GM18508 (cell line): Measurements from ENCODE around the gene CGNL1.

Experiments
- ATAC-seq: cut with Tn5 transposase; IDR thresholded peaks from one replicate; pipeline ENCODE4 v1.9.1; 2021; ENCODE audit warnings: moderate number of reproducible peaks; ENCODE audit not compliant: insufficient read depth, unreplicated experiment

Gene CGNL1

DNA sequence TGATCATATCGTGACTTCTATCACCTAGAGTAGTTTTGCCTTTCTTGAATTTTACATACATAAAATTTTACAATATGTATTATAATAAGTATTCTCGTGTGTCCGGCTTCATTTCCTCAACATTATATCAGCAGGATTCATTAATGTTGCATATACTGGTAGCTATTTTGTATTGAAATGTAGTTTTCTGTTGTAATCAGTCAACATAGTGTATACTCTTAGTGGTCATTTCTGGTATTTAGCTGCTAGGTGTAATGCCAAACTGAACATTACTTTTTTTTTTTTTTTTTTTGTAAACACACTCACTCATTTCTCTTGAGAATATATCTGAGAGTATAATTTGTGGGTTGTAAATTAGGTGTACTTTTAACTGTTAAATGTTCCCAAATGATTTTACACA lies 70.1 kb downstream of the CGNL1 start:
- no peak for ATAC-seq

DNA sequence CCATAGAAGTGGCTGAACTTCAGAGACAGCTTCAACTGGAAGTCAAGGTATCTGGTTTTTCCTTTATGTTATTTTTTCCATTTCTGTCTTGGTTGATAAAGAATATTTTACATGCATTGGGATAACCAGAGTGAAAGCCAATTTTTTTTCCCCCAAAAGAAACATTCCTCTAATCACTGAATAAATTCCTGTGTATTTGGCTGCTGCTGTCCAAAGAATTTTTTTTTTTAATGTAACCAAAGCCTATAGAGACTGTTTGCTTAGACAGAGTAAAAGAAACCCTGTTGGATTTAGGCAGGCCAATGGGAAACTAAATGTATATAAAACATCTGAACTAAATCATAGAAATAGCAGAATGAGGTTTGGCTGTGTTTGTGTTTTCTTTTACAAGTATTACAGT lies 75.2 kb downstream of the CGNL1 start:
- no peak for ATAC-seq

DNA sequence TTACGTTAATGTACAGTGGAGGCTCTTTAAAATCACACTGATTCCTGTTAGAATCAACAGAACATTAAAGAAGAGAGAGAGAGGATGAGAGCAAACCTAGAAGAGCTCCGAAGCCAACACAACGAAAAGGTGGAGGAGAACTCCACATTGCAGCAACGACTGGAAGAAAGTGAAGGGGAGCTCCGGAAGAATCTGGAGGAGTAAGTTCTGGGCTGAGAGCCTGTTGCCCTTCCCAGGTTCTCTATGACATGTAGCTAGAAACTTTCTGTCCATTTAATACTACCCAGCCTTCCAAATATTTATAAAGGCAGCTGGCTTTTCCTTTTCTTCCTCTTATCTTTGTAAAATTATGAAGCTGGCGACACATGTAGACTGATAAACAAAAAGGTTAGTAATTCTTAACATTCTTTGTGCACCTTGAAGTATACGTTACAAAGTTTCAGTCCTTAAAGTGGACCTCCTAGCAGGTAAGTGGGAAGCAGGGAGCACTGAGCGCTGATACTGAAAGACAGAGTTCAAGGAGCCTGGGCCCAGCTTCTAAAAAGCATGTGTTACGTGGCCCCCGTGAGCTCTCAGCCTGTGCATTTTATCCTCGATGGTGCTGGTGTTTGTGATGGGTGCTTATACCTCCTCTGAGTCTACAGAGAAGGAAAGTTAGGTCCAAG lies 75.9 kb downstream of the CGNL1 start:
- no peak for ATAC-seq

DNA sequence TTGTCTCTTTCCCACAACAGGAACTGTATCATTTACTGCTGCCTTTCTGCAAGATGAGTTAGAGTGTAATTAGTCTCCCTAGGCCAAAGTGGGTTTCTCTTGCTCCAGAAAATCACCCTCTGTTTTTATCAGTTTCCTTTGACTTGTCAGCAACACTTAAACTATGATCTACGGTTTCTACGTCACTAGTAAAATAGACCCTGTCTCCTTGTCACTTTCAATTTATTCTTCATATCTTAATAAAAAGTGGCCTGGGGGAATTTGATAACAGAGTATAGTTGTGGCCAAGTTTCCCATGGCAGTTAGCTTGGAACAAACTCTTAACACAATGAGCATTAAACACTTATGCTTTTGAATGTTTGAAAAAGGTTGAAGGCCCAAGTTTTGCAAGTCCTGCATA lies 79.6 kb downstream of the CGNL1 start:
- no peak for ATAC-seq

DNA sequence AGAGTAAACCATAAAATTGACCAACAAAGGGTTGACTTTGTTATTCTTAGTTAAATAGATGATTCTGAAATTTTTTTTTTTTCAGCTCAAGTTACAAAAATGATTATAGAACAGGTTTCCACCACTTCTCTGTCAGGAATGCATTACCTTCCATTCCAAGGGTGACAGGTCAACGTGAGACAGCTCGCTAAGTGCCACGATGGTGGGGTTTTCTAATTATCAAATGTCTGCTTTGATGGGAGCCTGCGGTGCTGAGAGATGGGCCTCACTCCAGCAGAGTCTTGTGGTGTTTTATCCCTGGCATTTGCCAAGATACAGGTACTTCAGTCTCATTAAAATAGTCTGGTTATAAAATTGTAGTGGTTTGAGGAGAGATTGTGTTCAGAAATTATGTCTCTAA lies 80.3 kb downstream of the CGNL1 start:
- ATAC-seq: no peak

DNA sequence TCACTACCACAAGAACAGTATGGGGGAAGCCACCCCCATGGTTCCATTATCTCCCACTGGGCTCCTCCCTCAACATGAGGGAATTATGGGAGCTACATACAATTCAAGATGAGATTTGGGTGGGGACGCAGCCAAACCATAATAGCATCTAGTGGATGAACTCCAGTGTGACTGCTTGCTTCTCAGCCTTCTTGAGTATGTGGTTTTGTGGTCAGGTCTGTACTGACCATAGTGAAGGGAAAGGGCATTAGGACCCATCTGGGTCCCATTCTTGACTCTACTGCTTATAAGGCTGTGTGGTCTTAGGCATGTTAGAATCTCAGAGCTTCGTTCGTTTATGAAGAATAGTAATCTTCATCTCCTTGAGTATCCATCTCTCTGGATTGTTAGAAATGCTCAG lies 81.4 kb downstream of the CGNL1 start:
- ATAC-seq: no peak

DNA sequence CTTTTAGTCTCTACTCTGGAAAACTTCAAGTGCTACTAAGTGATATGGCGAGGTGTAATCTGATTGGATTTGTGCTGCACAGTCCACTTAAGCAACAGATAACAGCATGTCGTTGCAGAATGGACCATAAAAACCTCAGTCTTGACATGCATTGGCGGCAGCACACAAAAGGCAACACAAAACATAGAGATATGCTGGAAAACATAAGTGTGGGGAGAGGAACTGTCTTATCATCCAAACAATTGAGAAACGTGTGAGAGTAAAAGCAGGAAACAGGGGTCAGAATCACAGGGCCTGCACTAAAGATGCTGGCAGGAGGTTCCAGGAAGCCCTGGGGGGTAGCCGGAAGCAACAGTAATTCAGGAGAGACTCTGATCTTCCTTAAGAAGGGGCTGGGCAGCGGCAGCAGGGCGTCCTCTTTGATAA lies 82.1 kb downstream of the CGNL1 start:
- ATAC-seq: no peak

DNA sequence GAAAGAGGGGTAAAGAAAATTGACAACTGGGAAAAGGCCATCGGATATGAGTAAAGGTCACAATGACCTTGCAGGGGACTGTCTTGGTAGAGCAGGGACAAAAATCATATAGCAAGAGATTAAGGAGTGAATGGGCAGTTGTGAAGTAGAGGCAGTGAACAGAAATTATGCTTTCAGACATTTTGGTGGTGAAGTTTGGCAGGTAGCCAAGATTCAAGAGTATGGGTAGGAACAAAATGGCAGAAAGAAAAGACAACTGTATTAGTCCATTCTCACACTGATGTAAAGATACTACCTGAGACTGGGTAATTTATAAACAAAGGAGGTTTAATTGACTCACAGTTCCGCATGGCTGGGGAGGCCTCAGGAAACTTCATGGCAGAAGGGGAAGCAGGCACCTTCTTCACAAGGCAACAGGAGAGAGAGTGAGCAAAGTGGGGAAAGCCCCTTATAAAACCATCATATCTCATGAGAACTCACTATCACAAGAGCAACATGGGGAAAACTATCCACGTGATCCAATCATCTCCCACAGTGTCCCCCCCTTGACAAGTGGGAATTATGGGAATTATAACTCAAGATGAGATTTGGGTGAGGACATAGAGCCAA lies 84.0 kb downstream of the CGNL1 start:
- ATAC-seq: no peak

DNA sequence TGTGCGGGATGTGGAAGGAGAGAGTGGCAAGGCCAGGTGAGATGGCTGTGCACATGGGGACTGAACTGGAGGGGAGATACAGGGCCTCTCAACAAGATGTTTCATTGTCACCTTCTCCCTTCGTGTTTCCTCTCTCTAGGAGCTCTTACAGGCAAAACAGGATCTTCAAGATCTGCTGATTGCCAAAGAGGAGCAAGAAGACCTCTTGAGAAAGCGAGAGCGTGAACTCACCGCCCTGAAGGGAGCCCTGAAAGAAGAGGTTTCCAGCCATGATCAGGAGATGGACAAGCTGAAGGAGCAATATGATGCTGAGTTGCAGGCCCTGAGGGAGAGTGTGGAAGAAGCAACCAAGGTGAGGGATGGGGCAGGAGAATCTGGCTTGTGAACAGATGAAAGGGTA lies 85.2 kb downstream of the CGNL1 start:
- no peak for ATAC-seq

DNA sequence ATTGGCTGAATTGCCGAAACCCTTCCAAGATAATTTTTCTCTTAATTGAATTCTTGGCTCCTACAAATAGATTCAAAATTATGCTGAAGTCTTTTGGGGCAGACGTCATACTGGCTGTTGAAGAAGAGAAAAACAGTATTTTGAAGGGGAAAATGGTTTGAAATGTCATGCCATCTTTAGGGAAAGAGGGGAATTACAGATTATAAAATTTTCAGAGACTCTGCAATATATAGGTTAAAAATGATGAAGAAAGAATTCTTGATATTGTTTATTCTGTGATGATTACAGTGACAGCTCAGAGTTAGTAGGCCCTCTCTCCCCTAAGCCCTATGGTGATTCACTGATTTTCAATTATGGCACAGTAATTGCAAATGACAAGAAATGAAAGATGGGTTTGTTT lies 86.1 kb downstream of the CGNL1 start:
- ATAC-seq: no peak

DNA sequence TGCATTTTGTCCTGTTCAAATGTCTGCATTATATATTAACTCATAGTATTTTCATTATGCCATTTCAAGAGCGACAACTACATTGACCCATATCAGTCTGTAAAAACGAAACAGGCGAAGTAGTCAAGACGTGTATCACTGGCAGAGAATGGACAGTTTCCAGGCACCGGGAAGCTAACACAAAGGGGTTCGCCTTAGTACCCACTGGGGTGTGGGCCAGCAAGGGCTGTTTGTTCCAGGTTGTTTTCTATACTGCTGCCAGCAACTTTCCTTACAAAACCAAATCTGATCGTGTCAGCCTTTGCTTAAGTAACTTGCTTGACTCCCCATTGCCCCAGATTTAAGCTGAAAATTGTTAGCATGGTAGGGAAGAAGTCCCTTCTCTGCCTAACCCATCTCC lies 87.1 kb downstream of the CGNL1 start:
- ATAC-seq: no peak

DNA sequence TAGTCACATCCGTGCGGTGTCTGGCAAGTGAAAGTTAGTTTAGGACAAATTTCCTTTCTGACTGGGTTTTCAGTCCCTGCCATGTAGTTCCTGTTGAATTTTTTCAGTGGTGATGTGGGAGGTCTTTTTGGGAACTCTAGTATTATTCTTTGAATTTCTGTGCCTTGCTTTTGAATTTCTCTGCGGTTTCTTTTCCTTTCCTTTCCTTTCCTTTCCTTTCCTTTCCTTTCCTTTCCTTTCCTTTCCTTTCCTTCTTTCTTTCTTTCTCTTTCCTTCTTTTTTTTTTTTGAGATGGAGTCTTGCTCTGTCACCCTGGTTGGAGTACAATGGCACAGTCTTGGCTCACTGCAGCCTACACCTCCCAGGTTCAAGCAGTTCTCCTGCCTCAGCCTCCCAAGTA lies 88.2 kb downstream of the CGNL1 start:
- no peak for ATAC-seq

DNA sequence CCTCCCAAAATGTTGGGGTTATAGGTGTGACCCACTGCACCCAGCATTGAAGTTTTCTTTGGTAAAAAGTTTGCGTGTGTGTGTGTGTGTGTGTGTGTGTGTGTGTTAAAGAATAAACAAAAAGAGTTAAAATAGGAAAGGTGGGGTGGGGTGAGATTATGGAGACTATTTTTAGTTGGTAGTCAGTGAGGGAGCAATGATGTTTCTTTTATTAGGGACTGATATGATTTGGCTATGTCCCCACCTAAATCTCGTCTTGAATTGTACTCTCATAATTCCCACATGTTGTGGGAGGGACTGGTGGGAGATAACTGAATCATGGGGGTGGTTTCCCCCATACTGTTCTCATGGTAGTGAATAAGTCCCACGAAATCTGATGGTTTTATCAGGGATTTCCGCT lies 92.2 kb downstream of the CGNL1 start:
- no peak for ATAC-seq

DNA sequence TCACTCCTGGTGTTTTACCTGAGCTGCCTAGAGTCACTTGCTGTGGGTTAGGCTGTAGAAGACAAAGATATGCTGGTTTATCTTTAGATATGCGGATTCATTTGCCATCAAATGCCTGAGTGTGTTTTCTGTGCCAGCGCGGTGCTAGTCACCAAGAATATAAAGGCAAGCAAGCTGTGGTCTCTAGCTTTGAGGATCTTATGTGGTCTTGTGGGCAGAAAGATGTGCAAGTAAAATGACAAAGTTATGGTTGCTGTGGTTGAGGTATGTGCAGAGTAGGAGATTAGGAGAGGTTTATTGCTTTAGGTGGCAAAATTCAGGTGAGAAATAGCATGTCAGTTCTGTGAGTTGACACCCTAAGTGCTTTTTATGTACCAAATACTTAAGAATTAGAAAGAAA lies 94.2 kb downstream of the CGNL1 start:
- ATAC-seq: no peak

DNA sequence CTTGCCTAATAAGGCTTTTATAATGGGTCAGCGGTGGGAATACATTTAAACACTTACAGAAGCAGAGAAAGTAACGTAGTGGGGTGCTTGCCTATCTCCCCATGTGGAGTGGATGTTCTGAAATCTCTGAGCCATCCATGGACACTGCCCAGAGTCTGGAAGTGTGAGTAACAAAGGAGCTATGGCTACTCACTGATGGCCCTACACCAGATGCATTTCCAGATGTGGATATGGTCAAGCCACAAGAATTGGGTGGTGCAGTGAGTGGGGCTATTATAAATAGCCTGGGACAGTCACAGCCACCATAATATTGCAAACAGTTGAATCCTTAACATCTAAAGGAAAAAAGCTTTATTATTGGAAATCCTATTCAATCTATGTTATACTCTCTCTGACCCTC lies 96.6 kb downstream of the CGNL1 start:
- no peak for ATAC-seq

DNA sequence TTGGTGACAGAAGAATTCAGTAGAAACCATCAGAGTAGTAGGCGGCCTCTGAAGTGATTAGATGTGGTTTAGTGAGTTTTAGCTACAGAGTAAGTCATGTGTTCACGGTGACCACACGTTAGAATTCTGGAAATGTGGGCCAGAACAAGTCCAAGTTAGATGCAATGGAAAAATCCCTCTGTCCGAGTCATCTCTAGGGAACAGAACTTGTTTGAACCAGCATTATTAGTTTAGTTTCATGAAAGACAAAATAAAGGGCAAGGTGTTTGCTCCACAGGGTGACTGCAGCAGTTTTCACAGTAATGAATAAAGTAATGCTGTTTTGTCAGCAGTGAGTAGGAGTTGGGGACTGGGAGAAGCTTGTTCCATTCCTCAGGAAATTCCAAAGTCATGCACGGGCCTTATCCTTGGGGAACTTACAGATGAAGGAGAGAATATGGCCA lies 100.2 kb downstream of the CGNL1 start:
- ATAC-seq: no peak

DNA sequence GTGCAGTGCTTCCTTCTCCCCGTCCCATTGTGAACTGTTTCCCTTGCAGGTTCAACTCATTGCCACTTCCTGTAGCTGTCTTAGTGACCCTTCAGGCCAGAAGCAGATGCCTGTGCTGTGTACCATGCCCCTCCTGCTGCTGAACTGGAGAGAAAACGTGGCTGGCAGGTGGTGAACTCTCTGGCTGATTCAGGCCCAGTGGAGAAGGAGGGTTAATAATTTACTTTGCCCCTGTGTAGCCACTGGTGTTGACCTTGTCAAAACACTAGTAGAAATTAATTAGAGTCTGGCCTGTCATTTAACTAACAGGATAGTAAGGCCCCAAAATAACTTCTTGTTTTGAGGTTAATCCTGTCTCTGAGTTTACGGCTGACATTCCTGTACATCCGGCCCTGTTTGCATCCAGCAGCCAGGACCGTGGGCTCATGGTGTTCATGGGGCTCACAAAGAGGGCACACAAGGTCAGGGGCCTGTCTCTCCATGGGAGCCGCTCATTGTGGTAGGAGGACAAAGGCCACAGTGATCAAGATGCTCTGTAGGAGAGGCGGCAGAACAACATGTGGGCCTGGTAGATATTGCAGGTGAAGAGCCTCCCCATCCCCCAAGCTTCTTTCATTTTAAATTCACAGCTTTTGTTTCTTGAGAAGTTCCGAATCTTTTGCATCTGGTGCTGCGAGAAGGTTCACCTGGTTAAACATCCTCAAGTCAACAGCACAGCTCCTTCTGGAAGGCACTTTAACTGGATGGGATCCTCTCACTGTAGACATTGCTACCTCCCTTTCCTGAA lies 101.6 kb downstream of the CGNL1 start:
- peak; percentile 79 for ATAC-seq

DNA sequence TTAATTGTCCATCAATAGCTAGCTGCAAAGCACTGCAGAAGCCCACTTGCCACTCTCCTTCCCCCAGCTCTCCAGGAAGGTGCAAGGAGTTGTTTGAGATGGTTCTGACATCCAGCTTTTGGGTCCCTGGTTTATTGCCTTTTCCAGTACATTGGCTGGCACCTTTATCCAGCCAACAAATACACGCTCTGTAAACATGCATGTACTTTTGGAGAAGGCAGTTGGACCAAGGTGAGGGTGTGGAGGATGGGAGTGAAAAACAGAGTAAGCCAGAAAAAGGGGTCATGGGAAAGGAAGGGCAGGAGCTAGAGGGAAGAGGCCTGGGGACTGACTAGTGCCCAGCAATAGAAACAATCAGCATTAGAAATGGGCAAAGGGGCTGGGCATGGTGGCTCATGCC lies 102.7 kb downstream of the CGNL1 start:
- no peak for ATAC-seq

DNA sequence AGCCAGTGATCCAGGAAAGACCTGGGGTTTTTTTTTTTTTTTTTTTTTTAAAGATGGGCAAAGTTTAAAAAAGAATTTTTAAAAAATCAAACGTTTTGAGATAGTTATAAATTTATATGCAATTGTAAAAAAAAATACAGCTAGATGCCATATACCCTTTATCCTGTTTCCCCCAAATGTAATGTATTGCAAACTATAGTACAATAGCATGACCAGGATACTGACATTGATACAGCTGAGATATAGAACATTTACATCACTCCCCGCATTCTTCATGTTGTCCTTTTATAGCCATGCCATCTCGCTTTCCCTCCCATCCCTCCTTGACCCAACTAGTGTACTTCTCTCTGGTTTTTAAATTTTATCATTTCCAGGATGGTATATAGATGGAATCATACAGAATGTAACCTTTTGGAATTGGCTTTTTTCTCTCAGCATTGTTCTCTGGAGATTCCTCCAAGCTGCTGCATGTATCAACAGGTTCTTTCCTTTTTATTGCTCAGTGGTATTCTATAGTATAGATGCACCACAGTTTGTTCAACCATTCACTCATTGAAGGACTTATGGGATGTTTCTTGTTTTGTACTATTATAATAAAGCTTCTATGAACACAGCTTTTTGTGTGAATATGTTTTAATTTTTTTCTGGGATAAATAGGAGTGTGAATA lies 104.9 kb downstream of the CGNL1 start:
- no peak for ATAC-seq

DNA sequence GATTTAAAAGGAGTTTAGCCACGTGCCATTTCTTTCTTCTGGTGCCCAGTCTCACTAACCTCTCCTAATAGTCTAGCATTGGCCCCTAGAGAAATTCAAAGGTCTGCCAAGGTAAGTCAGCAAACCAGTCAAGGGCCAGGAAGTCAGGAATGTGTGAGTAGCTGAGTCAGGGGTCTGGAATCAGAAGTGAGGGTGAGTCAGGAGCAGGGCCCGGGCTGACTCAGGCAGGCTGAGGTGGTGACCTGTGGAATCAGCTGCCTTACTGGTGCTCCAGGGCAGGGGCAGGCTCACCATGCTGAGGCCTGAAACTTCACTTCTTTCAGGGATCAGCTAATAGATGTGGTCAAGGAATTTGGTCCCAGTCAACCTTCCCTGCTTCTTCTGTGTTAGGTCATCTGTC lies 109.6 kb downstream of the CGNL1 start:
- ATAC-seq: no peak

DNA sequence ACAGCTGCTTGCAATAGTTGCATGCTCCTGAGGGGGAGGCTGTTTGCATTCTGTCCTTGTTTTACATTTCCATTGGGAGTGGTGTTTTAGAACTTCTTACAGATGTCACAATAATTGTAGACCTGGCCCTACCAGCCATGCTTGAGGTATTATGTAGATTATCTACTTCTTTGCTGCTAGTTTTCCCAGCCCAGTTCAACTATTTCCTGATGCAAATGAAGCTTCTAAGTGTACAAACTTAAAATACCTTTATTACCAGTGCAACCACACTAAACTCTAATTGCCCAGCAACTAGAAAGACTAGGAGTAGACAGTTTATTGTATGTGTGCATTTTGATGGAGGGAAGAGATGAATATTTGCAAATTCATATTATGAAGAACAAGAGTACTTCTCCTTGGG lies 110.5 kb downstream of the CGNL1 start:
- ATAC-seq: no peak
